Stimulated activated CD4-positive, alpha-beta T cell treated with anti-CD3 and anti-CD28 coated beads, TNF-alpha, amount 100 ng/mL, for 48 hours (primary cell): Measurements from ENCODE around the gene RFC2.

Experiments used
- DNase-seq, 3 donors: peaks; one replicate each; pipeline ENCODE4 v3.0.0-alpha.2; 2020; ENCODE audit warnings: low read depth in 3 of 3

RFC2 gene

GRCh38 chr7:74190259-74190658 lies 63.9 kb downstream of the RFC2 start:
- DNase-seq = no peak

DNA sequence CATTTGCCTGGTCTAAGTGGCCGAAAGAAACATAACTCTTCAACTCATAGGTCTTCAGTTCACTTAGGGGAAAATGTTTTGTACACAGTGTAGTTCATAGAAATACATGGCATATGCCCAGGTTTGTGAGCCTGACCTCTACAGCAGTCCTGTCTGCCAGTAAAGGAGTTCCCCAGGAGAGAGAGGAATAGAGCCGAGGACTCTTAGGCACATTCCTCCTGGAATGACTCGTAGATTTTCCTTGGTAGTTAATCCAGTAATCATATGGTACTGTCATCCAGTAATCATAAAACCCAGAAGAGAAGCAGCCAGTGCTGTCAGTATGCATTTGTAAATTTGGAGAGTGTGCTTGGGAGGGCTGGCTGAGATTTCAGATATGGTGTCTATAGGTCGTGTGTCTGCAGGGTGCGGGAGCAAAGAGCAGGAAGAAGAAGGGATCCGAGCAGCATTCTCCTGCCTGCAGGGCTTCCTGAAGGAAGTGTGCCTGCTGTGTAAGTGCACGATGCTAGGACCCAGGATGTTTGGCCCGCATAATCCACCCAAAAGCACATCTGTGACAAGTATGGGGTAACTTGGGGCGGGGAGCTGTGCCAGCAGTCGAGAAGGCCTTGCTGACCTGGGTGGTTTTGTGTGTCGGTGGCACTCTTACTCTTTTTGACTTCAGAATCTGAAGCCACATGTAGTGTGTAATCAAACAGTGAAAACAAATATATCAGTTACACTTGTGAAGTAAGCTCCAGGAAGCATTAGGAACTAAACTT lies 66.1 kb downstream of the RFC2 start:
- no peak for DNase-seq

- no peak for DNase-seq
Observed at GRCh38 chr7:74185636-74186035, 68.6 kb downstream of the RFC2 start.

DNA sequence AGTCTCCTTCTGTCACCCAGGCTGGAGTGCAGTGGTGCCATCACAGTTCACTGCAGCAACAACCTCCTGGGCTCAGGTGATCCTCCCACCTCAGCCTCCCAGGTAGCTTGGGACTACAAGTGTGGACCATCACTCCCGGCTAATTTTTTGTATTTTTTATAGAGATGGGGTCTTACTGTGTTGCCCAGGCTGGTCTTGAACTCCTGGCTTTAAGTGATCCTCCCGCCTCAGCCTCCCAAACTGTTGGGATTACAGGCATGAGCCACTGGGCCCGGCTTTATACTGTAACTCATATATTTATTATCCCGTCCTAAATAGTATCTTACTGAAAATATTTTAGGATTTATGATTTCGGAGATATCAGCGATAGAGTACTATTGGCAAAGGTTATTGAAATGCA lies 69.2 kb downstream of the RFC2 start:
- DNase-seq = no peak

DNA sequence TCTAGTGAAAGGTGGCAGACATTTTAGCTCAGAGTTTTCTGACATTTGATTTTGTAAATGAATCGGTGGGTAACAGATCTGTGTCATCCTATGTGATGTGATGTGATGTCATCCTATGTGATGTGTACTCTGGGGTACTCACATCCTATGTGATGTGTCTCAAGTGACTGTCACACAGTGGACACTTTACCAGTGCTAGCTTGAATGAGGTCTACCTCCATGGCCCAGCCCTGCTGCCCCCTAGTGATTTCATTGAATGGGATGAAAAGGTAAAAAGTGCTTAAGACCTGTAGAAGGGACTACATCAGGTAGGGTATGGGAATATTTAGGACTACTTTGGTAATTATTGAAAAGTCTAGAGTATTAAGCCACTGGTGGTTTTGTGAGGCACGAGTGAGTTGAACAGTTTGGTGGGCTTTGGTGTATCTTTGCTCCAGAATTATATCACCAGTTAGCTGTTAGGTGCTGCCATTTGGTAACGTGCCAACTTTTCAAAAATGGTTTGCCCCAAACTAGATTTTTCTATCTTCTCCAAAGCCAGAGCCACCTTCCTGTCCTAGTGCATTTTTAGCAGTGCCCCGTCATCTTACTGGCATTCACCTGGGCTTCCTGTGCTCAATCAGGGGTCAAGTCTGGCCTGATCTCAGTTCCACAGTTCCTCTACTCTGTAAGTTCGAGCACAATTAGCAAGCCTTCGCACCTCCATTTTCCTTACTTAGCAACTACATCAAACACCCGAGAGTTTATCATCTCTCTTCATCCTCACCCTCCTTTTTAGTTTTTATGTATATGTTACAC lies 70.3 kb downstream of the RFC2 start:
- no peak for DNase-seq

DNA sequence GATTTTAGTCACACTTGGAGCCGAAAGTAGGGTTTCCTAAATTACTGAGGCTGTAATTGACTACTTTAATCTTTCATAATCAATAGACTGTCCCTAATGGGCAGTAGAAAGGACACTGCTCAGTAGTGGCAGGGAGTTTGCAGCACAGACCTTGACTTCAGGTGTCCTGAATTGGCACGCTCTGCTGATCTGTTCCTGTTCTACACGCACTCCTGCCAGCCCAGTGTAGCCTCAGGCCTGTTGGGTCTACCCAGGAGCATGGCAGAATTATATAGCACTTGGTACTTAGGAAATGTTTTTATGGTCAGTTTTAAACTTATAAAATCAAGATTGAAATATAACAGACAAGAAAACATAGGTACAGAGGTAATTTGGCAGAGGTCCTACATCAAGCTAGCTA lies 71.1 kb downstream of the RFC2 start:
- DNase-seq = no peak

- no peak for DNase-seq
Observed at GRCh38 chr7:74182453-74183090, 71.6 kb downstream of the RFC2 start.

- DNase-seq = no peak
Observed at GRCh38 chr7:74181821-74182220, 72.4 kb downstream of the RFC2 start.
